Liver (tissue), 9 donors: ENCODE results near the gene NEU4. TPM values are rescaled to one million over a fixed set of nuclear protein-coding genes. Genes with fewer than 3 reads are reported as not detected.

Experiments used
- DNase-seq: peaks from one replicate; pipeline ENCODE4 v3.0.0-alpha.2; 2017; ENCODE audit warnings: low spot score
- H3K27ac ChIP-seq, 2 donors: one replicate each; pipeline ENCODE4 v1.7.0; 2013; ENCODE audit warnings: inconsistent platforms in 2 of 2, low read length in 2 of 2, control low read depth in 1 of 2, low read depth in 1 of 2, mild to moderate bottlenecking in 1 of 2
- H3K27me3 ChIP-seq, 4 donors: one replicate each; pipeline versions ENCODE4 v1.6.1 to v1.7.0; 2013; ENCODE audit warnings: low read length in 3 of 4, inconsistent platforms in 1 of 4, mild to moderate bottlenecking in 1 of 4, moderate library complexity in 1 of 4; ENCODE audit not compliant: control insufficient read depth in 4 of 4, insufficient read depth in 4 of 4
- H3K36me3 ChIP-seq, 4 donors: one replicate each; pipeline versions ENCODE4 v1.6.1 to v1.7.0; 2013; ENCODE audit warnings: low read length in 3 of 4, mild to moderate bottlenecking in 3 of 4, low read depth in 1 of 4, moderate library complexity in 1 of 4; ENCODE audit not compliant: control insufficient read depth in 4 of 4, insufficient read depth in 3 of 4
- H3K4me1 ChIP-seq, 4 donors: one replicate each; pipeline versions ENCODE4 v1.6.1 to v1.7.0; 2013; ENCODE audit warnings: low read length in 3 of 4, mild to moderate bottlenecking in 3 of 4, moderate library complexity in 1 of 4; ENCODE audit not compliant: control insufficient read depth in 4 of 4, insufficient read depth in 4 of 4
- H3K4me3 ChIP-seq, 3 donors: one replicate each; pipeline versions ENCODE4 v1.6.1 to v1.7.0; 2013; ENCODE audit warnings: low read length in 3 of 3, control low read depth in 1 of 3, low read depth in 1 of 3, mild to moderate bottlenecking in 1 of 3
- H3K9ac ChIP-seq, 2 donors: one replicate each; pipeline ENCODE4 v1.7.0; 2013; ENCODE audit warnings: low read length in 2 of 2, mild to moderate bottlenecking in 2 of 2, moderate library complexity in 2 of 2, control low read depth in 1 of 2, low read depth in 1 of 2
- H3K9me3 ChIP-seq, 4 donors: one replicate each; pipeline versions ENCODE4 v1.6.1 to v1.7.0; 2013; ENCODE audit warnings: low read length in 3 of 4; ENCODE audit not compliant: control insufficient read depth in 4 of 4
- FOXA2 ChIP-seq: IDR thresholded peaks from 2 replicates; pipeline ENCODE4 v1.6.1; 2016; ENCODE audit warnings: antibody characterized with exemption
- GABPA ChIP-seq, 2 donors: IDR thresholded peaks in 1 of 2; conservative IDR thresholded peaks in 1 of 2; 2 replicates each; pipeline ENCODE4 v1.6.1; 2016; ENCODE audit warnings: antibody characterized with exemption in 2 of 2, mild to moderate bottlenecking in 1 of 2, moderate library complexity in 1 of 2
- HNF4A ChIP-seq, 2 donors: conservative IDR thresholded peaks; 2 replicates each; pipeline ENCODE4 v1.6.1; 2016; ENCODE audit warnings: antibody characterized with exemption in 2 of 2, mild to moderate bottlenecking in 2 of 2
- HNF4G ChIP-seq: IDR thresholded peaks from 2 replicates; pipeline ENCODE4 v1.6.1; 2016; ENCODE audit warnings: antibody characterized with exemption
- RAD21 ChIP-seq, 2 donors: IDR thresholded peaks; 2 replicates each; pipeline ENCODE4 v1.6.1; 2016; ENCODE audit warnings: antibody characterized with exemption in 2 of 2, mild to moderate bottlenecking in 2 of 2
- REST ChIP-seq: IDR thresholded peaks from 2 replicates; pipeline ENCODE4 v1.6.1; 2016; ENCODE audit warnings: antibody characterized with exemption, mild to moderate bottlenecking
- SP1 ChIP-seq: IDR thresholded peaks from 2 replicates; pipeline ENCODE4 v1.6.1; 2018; ENCODE audit warnings: antibody characterized with exemption, mild to moderate bottlenecking
- TAF1 ChIP-seq: conservative IDR thresholded peaks from 2 replicates; pipeline ENCODE4 v1.6.1; 2016; ENCODE audit warnings: antibody characterized with exemption, mild to moderate bottlenecking
- YY1 ChIP-seq: IDR thresholded peaks from 2 replicates; pipeline ENCODE4 v1.6.1; 2016; ENCODE audit warnings: antibody characterized with exemption, mild to moderate bottlenecking
- ZBTB33 ChIP-seq: IDR thresholded peaks from 2 replicates; pipeline ENCODE4 v1.6.1; 2016; ENCODE audit warnings: antibody characterized with exemption
- WGBS: extraction: QIAGEN DNeasy Blood & Tissue Kit; methylation state at CpG from one replicate; pipeline ENCODE4 v1.1.7; 2013; 5-methylcytosine and 5-hydroxymethylcytosine counted together
- polyA plus RNA-seq, 2 donors: library from polyadenylated mRNA; stranded (reverse) in 1 of 2; unstranded in 1 of 2; fragments of 200-250 nt in 1 of 2; fragments of >200 nt in 1 of 2; fragmentation: Nextera tagmentation in 1 of 2; extraction: Ambion mirVana in 1 of 2; gene quantifications; one replicate each; pipeline versions ENCODE4 v1.2.1 to v1.2.3, GENCODE V29; 2013 to 2015
- total RNA-seq, 2 donors: library from RNA; depleted of rRNA; stranded (reverse); fragments of >200 nt; gene quantifications; one replicate each; pipeline ENCODE4 v1.2.3, GENCODE V29; 2014
- TF ChIP-seq, protein P1 (sequence below): IDR thresholded peaks from 2 replicates; pipeline ENCODE4 v1.6.1; 2016; ENCODE audit warnings: antibody characterized with exemption
- TF ChIP-seq, protein P2 (sequence below): fragments of 150-350 bp; IDR thresholded peaks from 2 replicates; pipeline ENCODE4 v1.5.1; 2017; ENCODE audit warnings: improper control_type of control experiment, low read depth, low read length; ENCODE audit not compliant: missing input control
- donor health status: healthy.
- donor health status: healthy.
- donor health status: healthy.
- donor health status: healthy.
- donor health status: healthy.

The NEU4 gene
- total and polyA plus RNA-seq, 4 donors, result 5.4 to 58.4 (median 35.1) TPM

GRCh38 chr2:241862775-241863535 lies 54.0 kb downstream of the NEU4 start:
- H3K27ac ChIP-seq, result no peak overlapping the region
- peaks cover 0 to 3% (median 0%) of the 10 kb centered on the region in 4 donors for H3K4me1 ChIP-seq

More at GRCh38 chr2:241862775-241863535, 54.0 kb downstream of the NEU4 start:
- 84% methylated on average over 22 of the region's 22 CpGs for WGBS
- Histone ChIP-seq H3K9me3 (no peaks in the 10 kb centered on the region), H3K4me3 (no peak overlapping the region), H3K36me3 (no peaks in the 10 kb centered on the region), H3K27me3 (no peaks in the 10 kb centered on the region), H3K9ac (no peak overlapping the region)
- no peak for DNase-seq
- TF ChIP-seq SP1 (no peak), HNF4G (no peak), TAF1 (no peak), RAD21 (IDR thresholded peaks at IDR 0.05) (no peak), GABPA (IDR thresholded peaks at IDR 0.05 in 1 of 2, conservative IDR thresholded peaks at IDR 0.05 in 1 of 2) (no peak), HNF4A (conservative IDR thresholded peaks at IDR 0.05) (no peak), REST (no peak), FOXA2 (no peak), ZBTB33 (no peak), YY1 (no peak)
- TF ChIP-seq, protein P1, sequence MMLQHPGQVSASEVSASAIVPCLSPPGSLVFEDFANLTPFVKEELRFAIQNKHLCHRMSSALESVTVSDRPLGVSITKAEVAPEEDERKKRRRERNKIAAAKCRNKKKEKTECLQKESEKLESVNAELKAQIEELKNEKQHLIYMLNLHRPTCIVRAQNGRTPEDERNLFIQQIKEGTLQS, result no peak
- TF ChIP-seq, protein P2, sequence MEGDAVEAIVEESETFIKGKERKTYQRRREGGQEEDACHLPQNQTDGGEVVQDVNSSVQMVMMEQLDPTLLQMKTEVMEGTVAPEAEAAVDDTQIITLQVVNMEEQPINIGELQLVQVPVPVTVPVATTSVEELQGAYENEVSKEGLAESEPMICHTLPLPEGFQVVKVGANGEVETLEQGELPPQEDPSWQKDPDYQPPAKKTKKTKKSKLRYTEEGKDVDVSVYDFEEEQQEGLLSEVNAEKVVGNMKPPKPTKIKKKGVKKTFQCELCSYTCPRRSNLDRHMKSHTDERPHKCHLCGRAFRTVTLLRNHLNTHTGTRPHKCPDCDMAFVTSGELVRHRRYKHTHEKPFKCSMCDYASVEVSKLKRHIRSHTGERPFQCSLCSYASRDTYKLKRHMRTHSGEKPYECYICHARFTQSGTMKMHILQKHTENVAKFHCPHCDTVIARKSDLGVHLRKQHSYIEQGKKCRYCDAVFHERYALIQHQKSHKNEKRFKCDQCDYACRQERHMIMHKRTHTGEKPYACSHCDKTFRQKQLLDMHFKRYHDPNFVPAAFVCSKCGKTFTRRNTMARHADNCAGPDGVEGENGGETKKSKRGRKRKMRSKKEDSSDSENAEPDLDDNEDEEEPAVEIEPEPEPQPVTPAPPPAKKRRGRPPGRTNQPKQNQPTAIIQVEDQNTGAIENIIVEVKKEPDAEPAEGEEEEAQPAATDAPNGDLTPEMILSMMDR, result no peak
